SU-DHL-6 (cell line): Measurements from ENCODE around the gene MIGA2.

Experiments
- H2AFZ ChIP-seq: fragments of 200-600 bp; sonication (generic); 2 replicates; pipeline ENCODE4 v1.6.1; 2014; ENCODE audit warnings: low read depth, mild to moderate bottlenecking, moderate library complexity, mixed read lengths, antibody characterized with exemption, low read length; ENCODE audit not compliant: severe bottlenecking
- H3F3A ChIP-seq: fragments of 200-600 bp; shearing (Covaris generic); 2 replicates; pipeline ENCODE4 v1.6.0; 2016; ENCODE audit warnings: antibody characterized with exemption, mild to moderate bottlenecking; ENCODE audit not compliant: insufficient read depth
- H3K27ac ChIP-seq: fragments of 200-600 bp; sonication (generic); 2 replicates; pipeline ENCODE4 v1.5.1; 2016; ENCODE audit warnings: low read depth, mild to moderate bottlenecking, low read length, moderate library complexity, mixed read lengths
- H3K27me3 ChIP-seq: fragments of 200-600 bp; sonication (generic), shearing (Covaris generic); 2 replicates; pipeline ENCODE4 v1.6.0; 2014; ENCODE audit warnings: mild to moderate bottlenecking, low read length
- H3K36me3 ChIP-seq: fragments of 200-600 bp; sonication (generic); 2 replicates; pipeline ENCODE4 v1.6.1; 2014; ENCODE audit warnings: mild to moderate bottlenecking, low read length, mixed read lengths
- H3K4me2 ChIP-seq: fragments of 300-600, 200-600 bp; shearing (Covaris generic), sonication (generic); 2 replicates; pipeline ENCODE4 v1.6.0; 2014; ENCODE audit warnings: low read length, low read depth, mild to moderate bottlenecking; ENCODE audit not compliant: poor library complexity, severe bottlenecking
- H3K4me3 ChIP-seq: fragments of 200-600 bp; sonication (generic); 2 replicates; pipeline ENCODE4 v1.5.1; 2014; ENCODE audit warnings: antibody characterized with exemption, low read length, mild to moderate bottlenecking, mixed read lengths; ENCODE audit not compliant: insufficient read depth, poor library complexity, severe bottlenecking
- H3K79me2 ChIP-seq: fragments of 200-600 bp; sonication (generic); 2 replicates; pipeline ENCODE4 v1.6.1; 2014; ENCODE audit warnings: mild to moderate bottlenecking, low read length, moderate library complexity; ENCODE audit not compliant: insufficient read depth
- H3K9ac ChIP-seq: fragments of 200-600 bp; sonication (generic); 2 replicates; pipeline ENCODE4 v1.7.0; 2014; ENCODE audit warnings: mild to moderate bottlenecking, low read length
- H3K9me2 ChIP-seq: fragments of 200-600 bp; sonication (generic); replicated peaks from 2 replicates; pipeline ENCODE4 v1.6.1; 2014; ENCODE audit warnings: low read length; ENCODE audit not compliant: insufficient read depth
- H3K9me3 ChIP-seq: fragments of 200-600 bp; sonication (generic); 2 replicates; pipeline ENCODE4 v1.6.1; 2014; ENCODE audit warnings: low read length, mixed read lengths; ENCODE audit not compliant: insufficient read depth
- H4K20me1 ChIP-seq: fragments of 200-600 bp; sonication (generic); 2 replicates; pipeline ENCODE4 v1.6.1; 2014; ENCODE audit warnings: low read depth, mild to moderate bottlenecking, antibody characterized with exemption, low read length, moderate library complexity, mixed read lengths
- EZH2phosphoT487 ChIP-seq: fragments of 200-600 bp; sonication (generic), shearing (Covaris generic); conservative IDR thresholded peaks from 2 replicates; pipeline ENCODE4 v1.6.1; 2018; ENCODE audit warnings: mild to moderate bottlenecking, antibody characterized with exemption, low read length, moderate library complexity, mixed read lengths
- TF ChIP-seq, protein P1 (sequence below): fragments of 200-600 bp; sonication (generic); IDR thresholded peaks from one replicate; pipeline ENCODE4 v1.5.1; 2017; ENCODE audit warnings: antibody characterized with exemption, mild to moderate bottlenecking, low read length, moderate library complexity; ENCODE audit not compliant: insufficient read depth, poor library complexity, severe bottlenecking

Gene MIGA2

DNA sequence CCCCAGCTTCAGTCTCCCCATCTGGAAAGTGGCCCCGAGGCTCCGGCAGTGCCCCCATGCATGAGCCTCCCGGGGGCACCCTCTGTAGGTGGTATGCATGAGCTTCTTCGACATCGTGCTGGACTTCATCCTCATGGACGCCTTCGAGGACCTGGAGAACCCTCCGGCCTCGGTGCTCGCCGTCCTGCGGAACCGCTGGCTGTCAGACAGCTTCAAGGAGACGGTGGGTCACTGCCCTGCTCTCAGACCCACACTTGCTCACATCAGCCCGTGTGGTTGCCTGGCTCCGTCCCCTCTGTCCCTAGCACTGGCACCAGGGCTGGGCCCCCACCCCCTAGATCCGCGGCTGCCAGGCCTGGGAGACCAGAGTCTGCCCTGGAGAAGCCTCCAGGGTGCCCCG, 31.7 kb downstream of the MIGA2 start:
- TF ChIP-seq, protein P1, sequence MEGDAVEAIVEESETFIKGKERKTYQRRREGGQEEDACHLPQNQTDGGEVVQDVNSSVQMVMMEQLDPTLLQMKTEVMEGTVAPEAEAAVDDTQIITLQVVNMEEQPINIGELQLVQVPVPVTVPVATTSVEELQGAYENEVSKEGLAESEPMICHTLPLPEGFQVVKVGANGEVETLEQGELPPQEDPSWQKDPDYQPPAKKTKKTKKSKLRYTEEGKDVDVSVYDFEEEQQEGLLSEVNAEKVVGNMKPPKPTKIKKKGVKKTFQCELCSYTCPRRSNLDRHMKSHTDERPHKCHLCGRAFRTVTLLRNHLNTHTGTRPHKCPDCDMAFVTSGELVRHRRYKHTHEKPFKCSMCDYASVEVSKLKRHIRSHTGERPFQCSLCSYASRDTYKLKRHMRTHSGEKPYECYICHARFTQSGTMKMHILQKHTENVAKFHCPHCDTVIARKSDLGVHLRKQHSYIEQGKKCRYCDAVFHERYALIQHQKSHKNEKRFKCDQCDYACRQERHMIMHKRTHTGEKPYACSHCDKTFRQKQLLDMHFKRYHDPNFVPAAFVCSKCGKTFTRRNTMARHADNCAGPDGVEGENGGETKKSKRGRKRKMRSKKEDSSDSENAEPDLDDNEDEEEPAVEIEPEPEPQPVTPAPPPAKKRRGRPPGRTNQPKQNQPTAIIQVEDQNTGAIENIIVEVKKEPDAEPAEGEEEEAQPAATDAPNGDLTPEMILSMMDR, result no peak
- TF ChIP-seq EZH2phosphoT487, result no peak
- H3K79me2 ChIP-seq, result no peaks in the 10 kb centered on the region
- no peaks in the 10 kb centered on the region for H3K36me3 ChIP-seq
- H4K20me1 ChIP-seq, result no peaks in the 10 kb centered on the region
- H3K27me3 ChIP-seq, result no peaks in the 10 kb centered on the region
- H3K9me2 ChIP-seq, result no peaks in the 10 kb centered on the region
- H3K27ac ChIP-seq, result no peak overlapping the region
- no peaks in the 10 kb centered on the region for H3K9me3 ChIP-seq
- no peak overlapping the region for H2AFZ ChIP-seq
- H3K9ac ChIP-seq, result no peak overlapping the region
- H3F3A ChIP-seq, result no peaks in the 10 kb centered on the region
- no peak overlapping the region for H3K4me3 ChIP-seq
- no peak overlapping the region for H3K4me2 ChIP-seq

DNA sequence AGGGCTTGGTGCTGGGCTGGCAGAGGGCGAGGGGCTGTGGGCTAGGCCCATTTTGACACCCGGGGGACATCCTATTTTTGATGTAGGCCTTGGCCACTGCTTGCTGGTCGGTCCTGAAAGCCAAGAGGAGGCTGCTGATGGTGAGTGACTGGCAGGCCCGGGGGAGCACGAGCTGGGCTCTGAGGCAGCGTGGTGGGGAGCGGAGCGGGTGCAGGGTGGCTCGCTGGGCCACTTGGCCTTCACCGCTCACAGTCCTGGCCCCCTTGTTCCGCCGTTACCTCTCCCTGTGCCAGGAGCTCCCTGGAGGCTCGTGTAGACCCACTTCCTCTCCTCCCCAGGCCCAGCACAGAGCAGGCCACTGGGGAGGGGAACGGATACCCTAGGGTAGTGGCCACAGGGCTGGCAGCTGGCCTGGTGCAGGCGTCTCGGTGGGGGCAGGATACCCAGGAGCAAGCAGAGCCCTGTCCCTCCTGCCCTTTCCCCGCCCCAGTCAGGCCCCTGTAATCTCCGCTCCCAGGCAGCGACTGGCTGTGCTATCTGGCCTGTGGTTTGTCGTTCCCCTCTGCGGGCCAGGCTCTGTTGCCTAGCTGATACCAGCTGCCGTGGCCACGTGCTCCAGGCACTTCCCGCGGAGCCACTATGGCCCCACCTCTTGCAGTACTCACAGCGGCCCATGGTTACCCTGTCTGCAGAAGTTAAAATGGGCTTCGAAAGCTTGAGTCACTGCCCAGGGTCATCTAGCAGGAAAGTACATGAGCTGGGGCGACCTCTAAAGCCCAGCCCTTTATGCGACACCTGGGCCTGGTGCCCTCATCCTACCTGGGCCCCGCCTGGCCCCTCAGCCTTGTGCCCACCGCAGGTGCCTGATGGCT, 32.8 kb downstream of the MIGA2 start:
- Histone ChIP-seq H3K9ac (no peak overlapping the region), H3K79me2 (no peaks in the 10 kb centered on the region), H3K4me2 (no peak overlapping the region)

DNA sequence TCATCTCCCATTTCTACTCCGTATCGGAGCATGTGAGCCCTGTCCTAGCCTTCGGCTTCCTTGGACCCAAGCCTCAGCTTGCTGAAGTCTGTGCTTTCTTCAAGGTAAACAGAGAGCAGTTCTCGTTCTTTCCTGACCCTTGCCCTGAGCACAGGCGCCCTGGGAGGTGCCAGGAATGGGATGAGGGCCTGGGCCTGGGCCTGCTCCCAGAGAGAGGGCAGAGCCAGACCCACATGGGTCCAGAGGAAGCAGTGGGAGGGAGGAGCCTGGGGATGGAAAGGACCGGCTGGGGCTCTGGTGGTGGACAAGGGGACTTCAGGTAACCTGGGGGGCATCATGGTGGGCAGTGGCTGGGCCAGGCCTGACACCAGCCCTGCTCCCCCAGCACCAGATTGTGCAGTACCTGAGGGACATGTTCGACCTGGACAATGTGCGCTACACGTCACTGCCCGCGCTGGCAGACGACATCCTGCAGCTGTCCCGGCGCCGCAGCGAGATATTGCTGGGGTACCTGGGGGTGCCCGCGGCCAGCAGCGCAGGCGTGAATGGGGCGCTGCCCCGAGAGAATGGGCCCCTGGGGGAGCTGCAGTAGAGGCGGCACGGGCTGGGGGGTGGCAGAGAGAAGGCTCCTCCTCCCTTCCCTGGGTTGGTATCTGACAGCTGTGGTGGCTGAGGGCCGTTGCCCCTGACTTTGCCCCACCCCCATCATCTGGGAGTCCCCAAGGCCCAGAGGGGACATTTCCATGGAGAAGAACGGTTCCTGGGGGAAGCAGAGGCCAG, 33.6 kb downstream of the MIGA2 start:
- Histone ChIP-seq H3K27ac (no peak overlapping the region), H3F3A (no peaks in the 10 kb centered on the region), H4K20me1 (no peaks in the 10 kb centered on the region), H3K36me3 (no peaks in the 10 kb centered on the region), H3K9ac (no peak overlapping the region), H3K9me2 (no peaks in the 10 kb centered on the region), H3K79me2 (no peaks in the 10 kb centered on the region), H3K4me2 (no peak overlapping the region), H3K9me3 (no peaks in the 10 kb centered on the region), H2AFZ (no peak overlapping the region), H3K27me3 (no peaks in the 10 kb centered on the region), H3K4me3 (no peak overlapping the region)
- TF ChIP-seq EZH2phosphoT487, result no peak
- TF ChIP-seq, protein P1, result no peak

More for the DNA sequence above, 32.8 kb downstream of the MIGA2 start:
- TF ChIP-seq, protein P1, result no peak
- no peaks in the 10 kb centered on the region for H3F3A ChIP-seq
- no peaks in the 10 kb centered on the region for H4K20me1 ChIP-seq
- no peak overlapping the region for H2AFZ ChIP-seq
- H3K4me3 ChIP-seq, result no peak overlapping the region
- no peaks in the 10 kb centered on the region for H3K9me3 ChIP-seq
- H3K27me3 ChIP-seq, result no peaks in the 10 kb centered on the region
- H3K36me3 ChIP-seq, result no peaks in the 10 kb centered on the region
- H3K27ac ChIP-seq, result no peak overlapping the region
- no peaks in the 10 kb centered on the region for H3K9me2 ChIP-seq
